Esophagus squamous epithelium (tissue), 5 donors: ENCODE data around the gene IRX5. TPM values are rescaled to one million over a fixed set of nuclear protein-coding genes. Genes with fewer than 3 reads are reported as not detected.

ENCODE experiments used
- DNase-seq: peaks from one replicate; lab custom pipeline; 2025; lab: John Stamatoyannopoulos, UW
- H3K27ac ChIP-seq, 4 donors: fragments of 200-600 bp; sonication (generic); one replicate each; pipeline ENCODE4 v1.5.1; 2016 to 2019; ENCODE audit warnings: mild to moderate bottlenecking in 1 of 4
- H3K27me3 ChIP-seq, 4 donors: fragments of 200-600 bp; sonication (generic); 1 replicate in 3 of 4; 2 replicates in 1 of 4; pipeline versions ENCODE4 v1.5.1 to v1.6.0; 2017 to 2021; ENCODE audit warnings: antibody characterized with exemption in 1 of 4
- H3K36me3 ChIP-seq, 3 donors: fragments of 200-600 bp; sonication (generic); one replicate each; pipeline ENCODE4 v1.5.1; 2016 to 2019
- H3K4me1 ChIP-seq, 3 donors: fragments of 200-600 bp; sonication (generic); one replicate each; pipeline ENCODE4 v1.5.1; 2017 to 2019
- H3K4me3 ChIP-seq, 4 donors: fragments of 200-600 bp; sonication (generic); 1 replicate in 3 of 4; 2 replicates in 1 of 4; pipeline ENCODE4 v1.5.1; 2016 to 2019; ENCODE audit warnings: mild to moderate bottlenecking in 2 of 4, moderate library complexity in 1 of 4
- H3K9me3 ChIP-seq, 3 donors: fragments of 200-600 bp; sonication (generic); one replicate each; pipeline ENCODE4 v1.5.1; 2016 to 2019
- POLR2A ChIP-seq, 4 donors: fragments of 450-650 bp; IDR thresholded peaks; one replicate each; pipeline ENCODE4 v1.6.1; 2017; ENCODE audit warnings: antibody characterized with exemption in 4 of 4, mild to moderate bottlenecking in 4 of 4, moderate library complexity in 3 of 4
- WGBS, 2 donors: methylation state at CpG; one replicate each; pipeline ENCODE4 v1.1.5; 2018; 5-methylcytosine and 5-hydroxymethylcytosine counted together
- intact Hi-C: fragments of 100-400 bp; cut with DNase I; formaldehyde crosslinking; loops from one replicate; pipeline ENCODE4 v1.15.0; 2022
- total RNA-seq, 4 donors: library from RNA; depleted of rRNA; stranded (reverse); fragments of >200 nt; gene quantifications; one replicate each; pipeline ENCODE4 v1.1.0, GENCODE V29; 2016
- TF ChIP-seq, protein P1 (sequence below), 6 experiments: fragments of 450-650 bp in 4 of 6; fragments of 200-600 bp in 2 of 6; sonication (generic) in 2 of 6; IDR thresholded peaks; one replicate each; pipeline ENCODE4 v1.5.1; 2016 to 2019; ENCODE audit warnings: antibody characterized with exemption in 6 of 6, mild to moderate bottlenecking in 4 of 6, moderate library complexity in 4 of 6
- donor health status: DM: yes; HTN: yes; CAD: no.

The IRX5 gene
- total RNA-seq, 4 donors from 2014 or later: 11.9 to 23.5 (median 14.0) TPM

DNA sequence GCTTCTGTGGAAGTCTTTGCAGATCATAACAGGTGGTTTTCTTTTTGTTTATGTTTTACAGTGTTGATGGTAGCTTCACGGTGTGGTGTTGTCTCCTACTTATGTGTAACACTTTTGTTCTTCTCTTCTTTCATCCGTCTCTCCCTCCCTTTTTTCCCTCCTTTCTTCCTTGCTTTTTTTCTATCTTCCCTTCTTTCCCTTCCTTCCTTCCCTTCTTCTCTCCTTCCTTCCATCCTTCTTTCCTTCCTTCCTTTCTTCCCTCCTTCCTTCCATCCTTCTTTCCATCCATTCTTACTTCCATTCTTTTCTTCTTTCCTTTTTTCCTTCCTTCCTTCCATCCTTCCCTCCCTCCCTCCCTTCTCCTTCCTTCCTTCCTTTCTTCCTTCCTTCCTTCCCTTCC, 31.4 kb downstream of the IRX5 start:
- Histone ChIP-seq H3K9me3 (no peaks in the 10 kb centered on the region), H3K4me1 (no peaks in the 10 kb centered on the region), H3K4me3 (no peak overlapping the region), H3K36me3 (no peaks in the 10 kb centered on the region), H3K27me3 (peaks cover 0 to 5% (median 0%) of the 10 kb centered on the region in 4 donors), H3K27ac (no peak overlapping the region)
- TF ChIP-seq, protein P1, sequence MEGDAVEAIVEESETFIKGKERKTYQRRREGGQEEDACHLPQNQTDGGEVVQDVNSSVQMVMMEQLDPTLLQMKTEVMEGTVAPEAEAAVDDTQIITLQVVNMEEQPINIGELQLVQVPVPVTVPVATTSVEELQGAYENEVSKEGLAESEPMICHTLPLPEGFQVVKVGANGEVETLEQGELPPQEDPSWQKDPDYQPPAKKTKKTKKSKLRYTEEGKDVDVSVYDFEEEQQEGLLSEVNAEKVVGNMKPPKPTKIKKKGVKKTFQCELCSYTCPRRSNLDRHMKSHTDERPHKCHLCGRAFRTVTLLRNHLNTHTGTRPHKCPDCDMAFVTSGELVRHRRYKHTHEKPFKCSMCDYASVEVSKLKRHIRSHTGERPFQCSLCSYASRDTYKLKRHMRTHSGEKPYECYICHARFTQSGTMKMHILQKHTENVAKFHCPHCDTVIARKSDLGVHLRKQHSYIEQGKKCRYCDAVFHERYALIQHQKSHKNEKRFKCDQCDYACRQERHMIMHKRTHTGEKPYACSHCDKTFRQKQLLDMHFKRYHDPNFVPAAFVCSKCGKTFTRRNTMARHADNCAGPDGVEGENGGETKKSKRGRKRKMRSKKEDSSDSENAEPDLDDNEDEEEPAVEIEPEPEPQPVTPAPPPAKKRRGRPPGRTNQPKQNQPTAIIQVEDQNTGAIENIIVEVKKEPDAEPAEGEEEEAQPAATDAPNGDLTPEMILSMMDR (IDR thresholded peaks at IDR 0.05): no peak
- no peak for TF ChIP-seq POLR2A (IDR thresholded peaks at IDR 0.05)
- intact Hi-C loops: no loop called here
- WGBS, 2 donors: 49 to 67% methylated on average over 2 of the region's 2 CpGs
- DNase-seq: no peak

DNA sequence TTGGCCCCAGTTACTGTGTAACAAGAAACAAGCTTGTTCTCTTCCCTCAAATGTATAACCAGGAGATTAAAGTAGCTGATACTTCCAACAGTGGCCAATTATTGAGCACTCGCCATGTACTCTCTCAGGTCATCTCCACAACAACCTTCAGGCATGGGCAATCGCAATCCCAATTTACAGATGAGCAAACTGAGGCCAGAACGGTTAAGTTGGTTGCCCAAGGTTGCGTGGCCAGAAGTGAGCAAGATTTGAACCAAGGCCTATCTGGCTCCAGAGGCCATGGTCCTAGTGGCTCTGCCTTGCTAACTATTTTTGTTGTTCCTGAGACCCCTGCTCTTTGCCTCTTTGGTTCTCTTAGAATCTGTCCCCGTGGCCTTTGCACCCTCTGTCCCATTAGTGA, 33.6 kb downstream of the IRX5 start:
- intact Hi-C loops: no loop called here
- Histone ChIP-seq H3K27ac (no peak overlapping the region), H3K4me3 (no peak overlapping the region), H3K4me1 (no peaks in the 10 kb centered on the region), H3K9me3 (no peaks in the 10 kb centered on the region), H3K36me3 (no peaks in the 10 kb centered on the region), H3K27me3 (peaks cover 0 to 3% (median 0%) of the 10 kb centered on the region in 4 donors)
- DNase-seq: no peak
- TF ChIP-seq, protein P1 (IDR thresholded peaks at IDR 0.05): no peak
- TF ChIP-seq POLR2A (IDR thresholded peaks at IDR 0.05): no peak
- 81 to 83% methylated on average over 5 of the region's 5 CpGs for WGBS, 2 donors

DNA sequence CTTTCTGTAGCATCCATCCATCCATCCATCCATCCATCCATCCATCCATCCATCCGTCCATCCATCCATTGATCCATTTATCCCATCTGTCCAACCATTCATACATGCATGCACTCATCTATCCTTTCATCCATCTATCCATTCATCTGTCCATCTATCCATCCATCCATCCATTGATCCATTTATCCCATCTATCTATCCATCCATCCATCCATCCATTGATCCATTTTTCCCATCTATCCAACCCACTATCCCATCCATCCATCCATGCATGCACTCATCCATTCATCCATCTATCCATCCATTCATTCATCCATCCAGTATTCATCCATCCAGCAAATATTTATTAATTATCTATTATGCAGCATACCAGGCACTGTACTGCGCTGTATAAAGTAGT, 34.8 kb downstream of the IRX5 start:
- no peak for TF ChIP-seq POLR2A (IDR thresholded peaks at IDR 0.05)
- TF ChIP-seq, protein P1 (IDR thresholded peaks at IDR 0.05): no peak
- no peaks in the 10 kb centered on the region for H3K27me3 ChIP-seq
- H3K4me3 ChIP-seq: no peak overlapping the region
- intact Hi-C loops: no loop called here
- 78 to 79% methylated on average over 2 of the region's 2 CpGs for WGBS, 2 donors
- no peak overlapping the region for H3K27ac ChIP-seq
- H3K9me3 ChIP-seq: no peaks in the 10 kb centered on the region
- H3K36me3 ChIP-seq: no peaks in the 10 kb centered on the region
- DNase-seq: no peak
- no peaks in the 10 kb centered on the region for H3K4me1 ChIP-seq

DNA sequence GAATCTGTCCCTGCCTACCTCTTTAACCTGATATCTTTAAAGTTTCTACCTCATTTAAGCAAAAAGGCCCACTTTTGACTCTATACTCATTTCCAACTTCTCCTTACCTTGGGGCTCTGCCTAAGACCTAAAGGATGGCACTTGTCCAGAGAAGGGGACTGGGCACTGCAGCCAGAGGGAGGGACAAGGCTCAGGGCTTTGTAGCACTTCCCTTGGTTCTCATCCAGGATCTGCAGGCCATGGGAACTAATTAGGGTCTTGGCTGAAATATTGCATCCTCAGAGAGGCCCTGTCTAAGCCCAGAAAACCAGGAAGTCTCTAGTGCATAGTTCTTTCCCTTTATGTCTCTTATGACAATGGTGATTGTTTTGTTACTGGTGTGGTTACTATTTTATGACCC, 37.3 kb downstream of the IRX5 start:
- no peak overlapping the region for H3K4me3 ChIP-seq
- intact Hi-C loops: no loop called here
- no peaks in the 10 kb centered on the region for H3K4me1 ChIP-seq
- H3K36me3 ChIP-seq: no peaks in the 10 kb centered on the region
- H3K9me3 ChIP-seq: no peaks in the 10 kb centered on the region
- no peaks in the 10 kb centered on the region for H3K27me3 ChIP-seq
- H3K27ac ChIP-seq: no peak overlapping the region
- no peak for DNase-seq
- TF ChIP-seq, protein P1 (IDR thresholded peaks at IDR 0.05): no peak
- no peak for TF ChIP-seq POLR2A (IDR thresholded peaks at IDR 0.05)

DNA sequence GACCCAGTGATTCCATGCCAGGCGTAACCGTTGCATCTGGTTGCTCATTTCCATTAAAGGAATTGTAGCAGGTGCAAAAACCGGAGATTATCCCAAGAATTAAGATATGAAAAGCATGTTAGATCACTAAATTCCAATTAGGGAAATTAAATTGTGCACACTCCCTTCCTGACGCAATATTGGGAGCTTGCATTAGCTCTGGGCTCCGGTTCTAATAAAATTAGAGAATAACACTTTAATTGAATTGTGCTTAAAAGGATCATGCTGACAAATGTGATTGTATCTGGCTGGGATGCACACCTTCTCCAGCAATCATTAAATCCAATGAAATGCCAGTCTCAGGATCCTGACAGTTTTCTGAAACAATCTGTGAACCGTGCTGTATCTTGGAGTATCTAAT, 38.1 kb downstream of the IRX5 start:
- TF ChIP-seq POLR2A (IDR thresholded peaks at IDR 0.05): no peak
- TF ChIP-seq, protein P1 (IDR thresholded peaks at IDR 0.05): no peak
- 76 to 90% methylated on average over 6 of the region's 6 CpGs for WGBS, 2 donors
- H3K9me3 ChIP-seq: no peaks in the 10 kb centered on the region
- intact Hi-C loops: no loop called here
- H3K27ac ChIP-seq: no peak overlapping the region
- H3K36me3 ChIP-seq: no peaks in the 10 kb centered on the region
- no peaks in the 10 kb centered on the region for H3K4me1 ChIP-seq
- DNase-seq: no peak
- no peaks in the 10 kb centered on the region for H3K27me3 ChIP-seq
- no peak overlapping the region for H3K4me3 ChIP-seq
